WTC11 (cell line): ENCODE measurements around the gene CTXN1. TPM values are rescaled to one million over a fixed set of nuclear protein-coding genes. Genes with fewer than 3 reads are reported as not detected.

ENCODE experiments used
- ATAC-seq: fragments of 200-7000 bp; cut with Tn5 transposase; 2 replicates; pipeline ENCODE4 v1.10.0; 2021; ENCODE audit warnings: mild to moderate bottlenecking, moderate library complexity
- CTCF ChIA-PET: fragments of 300-600 bp; sonication (Branson Sonifier 250); formaldehyde crosslinking; loops from one replicate; lab custom pipeline; 2021; ENCODE audit warnings: antibody characterized with exemption; lab: Charles Lee
- POLR2A ChIA-PET: fragments of 350-600 bp; sonication (Branson Sonifier 250); formaldehyde crosslinking; loops from one replicate; lab custom pipeline; 2021; ENCODE audit warnings: antibody characterized with exemption; lab: Charles Lee
- DNase-seq: peaks from one replicate; pipeline ENCODE4 v3.0.0; 2021; ENCODE audit warnings: low spot score
- H3K27ac Mint-ChIP-seq: 2 replicates; pipeline ENCODE4 v1.8.0; 2021; ENCODE audit warnings: mixed read lengths
- H3K27me3 Mint-ChIP-seq: 2 replicates; pipeline ENCODE4 v1.8.0; 2021; ENCODE audit warnings: low read depth, mild to moderate bottlenecking, moderate library complexity, mixed read lengths
- H3K36me3 Mint-ChIP-seq: 2 replicates; pipeline ENCODE4 v1.8.0; 2021; ENCODE audit warnings: mixed read lengths
- H3K4me1 Mint-ChIP-seq: 2 replicates; pipeline ENCODE4 v1.8.0; 2022; ENCODE audit warnings: mixed read lengths
- H3K4me3 Mint-ChIP-seq: 2 replicates; pipeline ENCODE4 v1.8.0; 2021; ENCODE audit warnings: mild to moderate bottlenecking, moderate library complexity, mixed read lengths
- H3K9me3 Mint-ChIP-seq: 2 replicates; pipeline ENCODE4 v1.8.0; 2021; ENCODE audit warnings: mixed read lengths
- AFF4 ChIP-seq: sonication (generic); formaldehyde crosslinking; IDR thresholded peaks from 2 replicates; pipeline ENCODE4 v1.8.1; 2023; ENCODE audit warnings: mild to moderate bottlenecking, missing genetic modification reagents, borderline replicate concordance
- ARID4B ChIP-seq: sonication (generic); formaldehyde crosslinking; IDR thresholded peaks from 2 replicates; pipeline ENCODE4 v1.8.0; 2023; ENCODE audit warnings: missing genetic modification reagents, mild to moderate bottlenecking, borderline replicate concordance
- CDX4 ChIP-seq: fragments of 250-450 bp; sonication (Bioruptor Pico); IDR thresholded peaks from 2 replicates; pipeline ENCODE4 v1.9.0; 2021; ENCODE audit warnings: moderate library complexity, mild to moderate bottlenecking, inconsistent platforms, borderline replicate concordance
- GTF2I ChIP-seq: fragments of 250-450 bp; sonication (Bioruptor Pico); conservative IDR thresholded peaks from 2 replicates; pipeline ENCODE4 v1.4.0; 2021; ENCODE audit warnings: mild to moderate bottlenecking
- HMGA2 ChIP-seq: fragments of 250-450 bp; sonication (Bioruptor Pico); IDR thresholded peaks from 2 replicates; pipeline ENCODE4 v1.4.0; 2021; ENCODE audit warnings: mild to moderate bottlenecking, moderate library complexity
- KAT7 ChIP-seq: sonication (generic); formaldehyde crosslinking; IDR thresholded peaks from 2 replicates; pipeline ENCODE4 v1.8.1; 2023; ENCODE audit warnings: missing genetic modification reagents, mild to moderate bottlenecking, borderline replicate concordance
- NR3C1 ChIP-seq: sonication (generic); formaldehyde crosslinking; conservative IDR thresholded peaks from 2 replicates; pipeline ENCODE4 v1.8.1; 2023; ENCODE audit warnings: low read depth, mild to moderate bottlenecking, missing genetic modification reagents
- PRDM15 ChIP-seq: sonication (generic); formaldehyde crosslinking; IDR thresholded peaks from 2 replicates; pipeline ENCODE4 v1.8.0; 2022; ENCODE audit warnings: missing genetic modification reagents
- USF1 ChIP-seq: sonication (generic); formaldehyde crosslinking; IDR thresholded peaks from 2 replicates; pipeline ENCODE4 v1.8.0; 2022; ENCODE audit warnings: mild to moderate bottlenecking, missing genetic modification reagents
- ZMAT4 ChIP-seq: fragments of 250-450 bp; sonication (Bioruptor Pico); IDR thresholded peaks from 2 replicates; pipeline ENCODE4 v1.9.0; 2021; ENCODE audit warnings: mild to moderate bottlenecking
- ZNF281 ChIP-seq: sonication (generic); formaldehyde crosslinking; IDR thresholded peaks from 2 replicates; pipeline ENCODE4 v1.8.0; 2023; ENCODE audit warnings: mild to moderate bottlenecking, missing genetic modification reagents
- ZNF317 ChIP-seq: sonication (generic); formaldehyde crosslinking; IDR thresholded peaks from 2 replicates; pipeline ENCODE4 v1.8.1; 2023; ENCODE audit warnings: low read depth, mild to moderate bottlenecking, moderate library complexity, missing genetic modification reagents, borderline replicate concordance
- ZNF396 ChIP-seq: fragments of 250-450 bp; sonication (Bioruptor Pico); IDR thresholded peaks from 2 replicates; pipeline ENCODE4 v1.8.0; 2021; ENCODE audit warnings: mild to moderate bottlenecking, moderate library complexity, borderline replicate concordance
- ZNF423 ChIP-seq: fragments of 250-450 bp; sonication (Bioruptor Pico); IDR thresholded peaks from 2 replicates; pipeline ENCODE4 v2.1.2; 2022; ENCODE audit warnings: mild to moderate bottlenecking, moderate library complexity
- ZSCAN18 ChIP-seq: fragments of 250-450 bp; sonication (Bioruptor Pico); IDR thresholded peaks from 2 replicates; pipeline ENCODE4 v2.1.2; 2022; ENCODE audit warnings: mild to moderate bottlenecking, moderate library complexity
- total RNA-seq: library from RNA; stranded (reverse); gene quantifications from 3 replicates; pipeline ENCODE4 v1.2.3, GENCODE V29; 2021

The CTXN1 gene
- total RNA-seq, 1 experiment from 2014 or later = 48.2 TPM

- peak overlapping the region; percentile 90 for H3K4me3 Mint-ChIP-seq
- no peak for DNase-seq
- TF ChIP-seq GTF2I (CRISPR knock-in tag) = no peak
- no peak for TF ChIP-seq USF1
- TF ChIP-seq ZNF396 (CRISPR knock-in tag) = no peak
- TF ChIP-seq ARID4B (CRISPR knock-in tag) = 0 out of 2 replicates have a peak, but pooled peaks have one; percentile 22
- no peak for TF ChIP-seq CDX4 (CRISPR knock-in tag)
- TF ChIP-seq ZNF423 (CRISPR knock-in tag) = peak; percentile 79
- no peak for TF ChIP-seq ZNF281 (CRISPR knock-in tag)
- TF ChIP-seq HMGA2 (CRISPR knock-in tag) = no peak
- no peak for TF ChIP-seq ZMAT4 (CRISPR knock-in tag)
- no peak for TF ChIP-seq NR3C1
- no peak for TF ChIP-seq PRDM15 (CRISPR knock-in tag)
- no peak for TF ChIP-seq ZNF317 (CRISPR knock-in tag)
- TF ChIP-seq KAT7 (CRISPR knock-in tag) = no peak
- no peak for TF ChIP-seq ZSCAN18 (CRISPR knock-in tag)
- no peak for TF ChIP-seq AFF4 (CRISPR knock-in tag)
- TF ChIP-seq, all 79 proteins: peak for 2
- POLR2A ChIA-PET = interaction anchor here (0.5 to 1.8 kb wide), 8 partner anchors 16 to 336 kb away, joined by 3 to 10 read pairs (median 5); partner anchors contain the start of gene LRRC8E
- Mint-ChIP-seq H3K36me3 (no peaks in the 10 kb centered on the region), H3K4me1 (peaks cover 20% of the 10 kb centered on the region), H3K27ac (peak overlapping the region; percentile 34), H3K27me3 (peaks cover 13% of the 10 kb centered on the region), H3K9me3 (no peaks in the 10 kb centered on the region)
- no peak; the same call in 1 of the 2 replicates for ATAC-seq
- CTCF ChIA-PET = interaction anchor here (0.5 to 5.0 kb wide), 26 partner anchors 7 to 805 kb away, joined by 3 to 70 read pairs (median 5); partner anchors contain the start of genes LRRC8E, SNAPC2, TIMM44 and TRAPPC5
Observed at GRCh38 chr19:7904074-7905020, 21.6 kb downstream of the CTXN1 start.
